A673 (cell line): ENCODE measurements around the gene ADAMTSL3. TPM values are rescaled to one million over a fixed set of nuclear protein-coding genes. Genes with fewer than 3 reads are reported as not detected.

Experiments
- BruUV-seq: library from RNA; stranded (reverse); fragments of 400-500 nt; replicated peaks from 2 replicates; lab custom pipeline; 2021; lab: Mats Ljungman, UMichigan
- CTCF ChIA-PET: fragments of 300-600 bp; sonication (Branson Sonifier 250); formaldehyde crosslinking; loops from one replicate; lab custom pipeline; 2022; ENCODE audit warnings: antibody characterized with exemption; lab: Charles Lee
- POLR2A ChIA-PET: fragments of 300-600 bp; sonication (Branson Sonifier 250); formaldehyde crosslinking; loops from one replicate; lab custom pipeline; 2022; ENCODE audit warnings: antibody characterized with exemption; ENCODE audit not compliant: low non-redundant PET; lab: Charles Lee
- DNase-seq: peaks from one replicate; pipeline ENCODE4 v3.0.0-alpha.2; 2015; ENCODE audit warnings: low spot score
- H3K27ac ChIP-seq: fragments of 200-600 bp; sonication (generic); 2 replicates; pipeline ENCODE4 v1.5.1; 2016; ENCODE audit warnings: mixed run types, low read depth, mild to moderate bottlenecking, mixed read lengths, antibody characterized with exemption, low read length; ENCODE audit not compliant: poor library complexity, severe bottlenecking
- H3K27me3 ChIP-seq: fragments of 200-600 bp; sonication (generic); replicated peaks from 2 replicates; pipeline ENCODE4 v1.6.1; 2017; ENCODE audit warnings: mixed run types, low read depth, mild to moderate bottlenecking, mixed read lengths, antibody characterized with exemption, low read length; ENCODE audit not compliant: insufficient read depth, poor library complexity
- H3K36me3 ChIP-seq: fragments of 200-600 bp; sonication (generic); 2 replicates; pipeline ENCODE4 v1.6.1; 2016; ENCODE audit warnings: mixed run types, mild to moderate bottlenecking, mixed read lengths, antibody characterized with exemption, low read length; ENCODE audit not compliant: insufficient read depth, poor library complexity, severe bottlenecking
- H3K4me1 ChIP-seq: fragments of 200-600 bp; sonication (generic); 2 replicates; pipeline ENCODE4 v1.6.1; 2017; ENCODE audit warnings: mixed run types, mild to moderate bottlenecking, mixed read lengths, antibody characterized with exemption, low read length; ENCODE audit not compliant: insufficient read depth, poor library complexity, severe bottlenecking
- H3K4me3 ChIP-seq: fragments of 200-600 bp; sonication (generic); 2 replicates; pipeline ENCODE4 v1.5.1; 2016; ENCODE audit warnings: low read depth, mixed run types, mild to moderate bottlenecking, mixed read lengths, low read length; ENCODE audit not compliant: poor library complexity, severe bottlenecking
- H3K9me3 ChIP-seq: fragments of 200-600 bp; sonication (generic); 2 replicates; pipeline ENCODE4 v1.6.1; 2016; ENCODE audit warnings: mixed run types, low read depth, mild to moderate bottlenecking, mixed read lengths, antibody characterized with exemption, low read length; ENCODE audit not compliant: poor library complexity, severe bottlenecking
- EZH2 ChIP-seq: fragments of 200-600 bp; sonication (generic); IDR thresholded peaks from 2 replicates; pipeline ENCODE4 v1.6.1; 2017; ENCODE audit warnings: borderline replicate concordance, low read depth, mild to moderate bottlenecking, mixed read lengths, antibody characterized with exemption, low read length; ENCODE audit not compliant: poor library complexity, severe bottlenecking
- intact Hi-C: fragments of 100-400 bp; cut with micrococcal nuclease; formaldehyde crosslinking; loops from one replicate; pipeline ENCODE4 v1.10.0; 2022; ENCODE audit not compliant: unreplicated experiment
- total RNA-seq: library from RNA; stranded (reverse); gene quantifications from 2 replicates; pipeline ENCODE4 v1.2.3, GENCODE V29; 2021
- TF ChIP-seq, protein P1 (sequence below): fragments of 300-800, 200-600 bp; sonication (generic); conservative IDR thresholded peaks from 2 replicates; pipeline ENCODE4 v1.5.1; 2017; ENCODE audit warnings: low read depth, mild to moderate bottlenecking, antibody characterized with exemption, low read length, moderate library complexity, mixed read lengths

Gene ADAMTSL3
- total RNA-seq, 1 experiment from 2014 or later: 0.95 TPM

DNA sequence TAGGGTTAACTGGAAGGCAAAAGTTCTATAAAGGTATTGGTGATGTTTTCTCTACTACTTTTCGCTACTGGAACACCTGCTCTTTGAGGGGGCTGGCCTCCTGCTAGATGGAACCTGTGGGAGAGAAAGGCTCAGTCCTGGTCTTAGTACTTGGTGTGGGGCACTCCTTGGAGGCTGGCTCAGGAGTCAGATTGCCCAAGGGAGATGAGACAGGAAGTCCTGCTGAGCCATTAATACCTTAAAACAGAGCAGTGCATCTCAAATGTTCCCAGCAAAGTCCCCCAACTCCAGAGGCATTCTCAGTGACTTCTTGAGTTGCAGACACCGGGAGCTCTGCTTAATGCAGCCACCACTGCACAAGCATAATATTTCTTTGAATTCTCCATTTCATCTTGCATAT is 3.1 kb upstream of the ADAMTSL3 start:
- ChIA-PET POLR2A (no interaction called here), CTCF (no interaction called here)
- TF ChIP-seq EZH2: no peak
- TF ChIP-seq, protein P1, sequence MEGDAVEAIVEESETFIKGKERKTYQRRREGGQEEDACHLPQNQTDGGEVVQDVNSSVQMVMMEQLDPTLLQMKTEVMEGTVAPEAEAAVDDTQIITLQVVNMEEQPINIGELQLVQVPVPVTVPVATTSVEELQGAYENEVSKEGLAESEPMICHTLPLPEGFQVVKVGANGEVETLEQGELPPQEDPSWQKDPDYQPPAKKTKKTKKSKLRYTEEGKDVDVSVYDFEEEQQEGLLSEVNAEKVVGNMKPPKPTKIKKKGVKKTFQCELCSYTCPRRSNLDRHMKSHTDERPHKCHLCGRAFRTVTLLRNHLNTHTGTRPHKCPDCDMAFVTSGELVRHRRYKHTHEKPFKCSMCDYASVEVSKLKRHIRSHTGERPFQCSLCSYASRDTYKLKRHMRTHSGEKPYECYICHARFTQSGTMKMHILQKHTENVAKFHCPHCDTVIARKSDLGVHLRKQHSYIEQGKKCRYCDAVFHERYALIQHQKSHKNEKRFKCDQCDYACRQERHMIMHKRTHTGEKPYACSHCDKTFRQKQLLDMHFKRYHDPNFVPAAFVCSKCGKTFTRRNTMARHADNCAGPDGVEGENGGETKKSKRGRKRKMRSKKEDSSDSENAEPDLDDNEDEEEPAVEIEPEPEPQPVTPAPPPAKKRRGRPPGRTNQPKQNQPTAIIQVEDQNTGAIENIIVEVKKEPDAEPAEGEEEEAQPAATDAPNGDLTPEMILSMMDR: no peak
- H3K36me3 ChIP-seq: no peaks in the 10 kb centered on the region
- no peak overlapping the region for H3K4me3 ChIP-seq
- no TSS peak for BruUV-seq
- H3K4me1 ChIP-seq: peaks cover 8% of the 10 kb centered on the region
- no peaks in the 10 kb centered on the region for H3K9me3 ChIP-seq
- no peak overlapping the region for H3K27ac ChIP-seq
- intact Hi-C loops: loop anchor here (10.0 kb wide), 1 partner anchor 384 kb away; no protein-coding TSS in a partner anchor
- peaks cover 25% of the 10 kb centered on the region for H3K27me3 ChIP-seq
- DNase-seq: peak; percentile 59

DNA sequence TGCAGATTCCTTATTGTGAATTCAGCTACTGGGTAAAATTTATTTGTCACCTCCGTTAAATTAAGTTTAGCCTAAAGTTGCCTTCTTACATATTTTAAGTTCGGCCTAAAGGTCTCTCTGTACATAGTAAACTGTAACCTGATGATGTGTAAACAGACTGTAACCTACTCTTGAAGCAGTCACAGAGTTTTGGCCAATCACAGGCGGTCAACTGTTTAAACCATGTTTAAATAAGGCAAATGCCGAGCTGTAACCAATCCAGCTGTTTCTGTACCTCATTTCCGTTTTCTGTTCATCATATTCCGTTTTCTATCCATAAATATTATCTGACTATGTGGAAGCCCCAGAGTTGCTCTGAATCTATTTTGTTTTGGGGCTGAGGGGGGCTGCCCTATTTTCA is 2.4 kb upstream of the ADAMTSL3 start:
- ChIA-PET POLR2A (no interaction called here), CTCF (no interaction called here)
- H3K27me3 ChIP-seq: peaks cover 28% of the 10 kb centered on the region
- no peak overlapping the region for H3K4me3 ChIP-seq
- no peak for TF ChIP-seq EZH2
- TF ChIP-seq, protein P1: no peak
- H3K36me3 ChIP-seq: no peaks in the 10 kb centered on the region
- peaks cover 8% of the 10 kb centered on the region for H3K4me1 ChIP-seq
- no TSS peak for BruUV-seq
- H3K9me3 ChIP-seq: no peaks in the 10 kb centered on the region
- H3K27ac ChIP-seq: no peak overlapping the region
- intact Hi-C loops: loop anchor here (10.0 kb wide), 1 partner anchor 383 kb away; no protein-coding TSS in a partner anchor
- no peak for DNase-seq

DNA sequence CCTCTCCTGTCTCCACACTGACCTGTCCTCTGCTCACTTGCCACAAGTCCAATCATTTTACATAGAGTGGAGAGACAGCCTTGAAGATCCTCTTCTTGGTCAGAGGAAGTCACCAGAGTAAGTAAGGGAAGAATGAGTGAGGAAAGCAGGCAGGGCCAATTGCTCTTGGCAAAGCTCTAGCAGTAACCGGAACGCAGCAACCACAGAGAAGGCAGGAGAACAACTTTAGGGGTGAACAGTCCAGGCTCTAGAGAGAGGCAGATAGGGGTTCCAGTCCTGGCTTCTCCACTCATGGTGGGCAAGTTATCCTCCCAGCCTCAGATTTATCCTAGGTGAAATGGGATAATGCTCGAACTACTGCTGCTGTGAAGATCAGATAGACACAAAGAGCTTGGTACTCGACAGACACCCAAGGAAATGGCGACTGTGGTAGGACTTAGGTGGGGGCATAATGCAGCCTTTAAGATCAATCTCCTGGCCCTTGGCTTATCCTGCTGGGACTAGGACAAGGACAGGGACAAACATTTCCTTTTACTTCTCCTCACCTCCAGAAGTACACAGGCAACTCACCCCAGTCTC is 1.2 kb upstream of the ADAMTSL3 start:
- intact Hi-C loops: loop anchor here (10.0 kb wide), 1 partner anchor 382 kb away; no protein-coding TSS in a partner anchor
- DNase-seq: no peak
- Histone ChIP-seq H3K9me3 (no peaks in the 10 kb centered on the region), H3K27ac (no peak overlapping the region), H3K27me3 (peaks cover 26% of the 10 kb centered on the region), H3K4me1 (peaks cover 8% of the 10 kb centered on the region), H3K4me3 (no peak overlapping the region), H3K36me3 (no peaks in the 10 kb centered on the region)
- CTCF ChIA-PET: no interaction called here
- TF ChIP-seq, protein P1: no peak
- TF ChIP-seq EZH2: no peak
- POLR2A ChIA-PET: no interaction called here
- BruUV-seq: no TSS peak
